ENCODE data around the gene CD14. TPM values are rescaled to one million over a fixed set of nuclear protein-coding genes. Genes with fewer than 3 reads are reported as not detected.

CD14 gene
- total and polyA plus RNA-seq, 12 donors, result 9.8 to 885 (median 264) TPM

DNA sequence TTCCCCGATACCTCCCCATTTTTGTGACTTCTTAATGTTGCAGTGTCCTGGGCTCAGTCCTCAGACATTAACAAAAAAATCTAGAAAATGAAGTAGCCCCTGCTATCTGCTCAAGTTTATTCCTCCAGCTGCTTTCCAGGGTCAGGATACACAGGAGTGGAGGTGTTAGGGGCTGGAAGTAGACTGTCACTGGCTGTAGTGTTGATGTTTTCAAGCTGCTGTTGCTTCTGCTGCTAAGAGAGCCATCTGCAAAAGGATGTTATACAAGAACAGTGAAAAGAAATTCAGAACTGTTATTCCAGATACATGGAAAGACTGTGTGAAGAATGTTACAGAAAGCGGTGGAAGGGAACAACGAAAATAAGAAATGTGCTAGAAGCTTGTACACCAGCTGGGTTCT is 10.7 kb downstream of the CD14 start:
- Histone ChIP-seq H3K4me1 (replicated peaks in 1 of 2) (no peaks in the 10 kb centered on the region), H3K27ac (no peak overlapping the region), H3K9me3 (replicated peaks in 1 of 3) (no peaks in the 10 kb centered on the region), H3K4me3 (no peak overlapping the region), H3K36me3 (replicated peaks in 1 of 2) (no peaks in the 10 kb centered on the region), H3K27me3 (no peaks in the 10 kb centered on the region)
- intact Hi-C loops (cut with DNase I), result no loop called here
- TF ChIP-seq POLR2A (IDR thresholded peaks at IDR 0.05), result no peak
- TF ChIP-seq, protein P1, sequence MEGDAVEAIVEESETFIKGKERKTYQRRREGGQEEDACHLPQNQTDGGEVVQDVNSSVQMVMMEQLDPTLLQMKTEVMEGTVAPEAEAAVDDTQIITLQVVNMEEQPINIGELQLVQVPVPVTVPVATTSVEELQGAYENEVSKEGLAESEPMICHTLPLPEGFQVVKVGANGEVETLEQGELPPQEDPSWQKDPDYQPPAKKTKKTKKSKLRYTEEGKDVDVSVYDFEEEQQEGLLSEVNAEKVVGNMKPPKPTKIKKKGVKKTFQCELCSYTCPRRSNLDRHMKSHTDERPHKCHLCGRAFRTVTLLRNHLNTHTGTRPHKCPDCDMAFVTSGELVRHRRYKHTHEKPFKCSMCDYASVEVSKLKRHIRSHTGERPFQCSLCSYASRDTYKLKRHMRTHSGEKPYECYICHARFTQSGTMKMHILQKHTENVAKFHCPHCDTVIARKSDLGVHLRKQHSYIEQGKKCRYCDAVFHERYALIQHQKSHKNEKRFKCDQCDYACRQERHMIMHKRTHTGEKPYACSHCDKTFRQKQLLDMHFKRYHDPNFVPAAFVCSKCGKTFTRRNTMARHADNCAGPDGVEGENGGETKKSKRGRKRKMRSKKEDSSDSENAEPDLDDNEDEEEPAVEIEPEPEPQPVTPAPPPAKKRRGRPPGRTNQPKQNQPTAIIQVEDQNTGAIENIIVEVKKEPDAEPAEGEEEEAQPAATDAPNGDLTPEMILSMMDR (IDR thresholded peaks at IDR 0.05), result no peak
- DNase-seq, result no peak
- 79 to 87% (median 82%) methylated on average over 3 of the region's 3 CpGs for whole genome bisulfite sequencing, 4 donors

GRCh38 chr5:140611020-140611521 is 21.9 kb downstream of the CD14 start:
- DNase-seq, result no peak
- intact Hi-C loops (cut with DNase I), result no loop called here
- Histone ChIP-seq H3K36me3 (replicated peaks in 1 of 2) (no peaks in the 10 kb centered on the region), H3K4me3 (no peak overlapping the region), H3K27ac (peak overlapping the region in 4 of 5 donors; percentile 21 to 72 (median 44)), H3K9me3 (replicated peaks in 1 of 3) (no peaks in the 10 kb centered on the region), H3K4me1 (replicated peaks in 1 of 2) (peaks cover 0 to 6% of the 10 kb centered on the region in 2 donors), H3K27me3 (no peaks in the 10 kb centered on the region)
- WGBS, 4 donors, result 71 to 88% (median 79%) methylated on average over 2 of the region's 2 CpGs
- TF ChIP-seq, protein P1 (IDR thresholded peaks at IDR 0.05), result no peak
- no peak for TF ChIP-seq POLR2A (IDR thresholded peaks at IDR 0.05)

GRCh38 chr5:140609126-140609525 is 23.8 kb downstream of the CD14 start:
- no peak for TF ChIP-seq POLR2A (IDR thresholded peaks at IDR 0.05)
- TF ChIP-seq, protein P1 (IDR thresholded peaks at IDR 0.05), result no peak
- no peak overlapping the region for H3K4me3 ChIP-seq
- WGBS, 4 donors, result 58 to 93% (median 79%) methylated on average over 3 to 4 of the region's 4 CpGs
- no peaks in the 10 kb centered on the region for H3K27me3 ChIP-seq
- H3K9me3 ChIP-seq (replicated peaks in 1 of 3), result no peaks in the 10 kb centered on the region
- DNase-seq, result peak in 6 of 7 donors; percentile 25 to 69 (median 50)
- H3K4me1 ChIP-seq (replicated peaks in 1 of 2), result peaks cover 0 to 6% of the 10 kb centered on the region in 2 donors
- H3K27ac ChIP-seq, result peak overlapping the region in 2 of 5 donors; percentile 46 to 67
- no peaks in the 10 kb centered on the region for H3K36me3 ChIP-seq (replicated peaks in 1 of 2)
- intact Hi-C loops (cut with DNase I), result no loop called here

GRCh38 chr5:140608722-140609121 is 24.3 kb downstream of the CD14 start:
- Histone ChIP-seq H3K27me3 (no peaks in the 10 kb centered on the region), H3K4me1 (replicated peaks in 1 of 2) (peaks cover 0 to 6% of the 10 kb centered on the region in 2 donors), H3K4me3 (no peak overlapping the region), H3K27ac (peak overlapping the region in 2 of 5 donors; percentile 46 to 67), H3K36me3 (replicated peaks in 1 of 2) (no peaks in the 10 kb centered on the region), H3K9me3 (replicated peaks in 1 of 3) (no peaks in the 10 kb centered on the region)
- intact Hi-C loops (cut with DNase I), result no loop called here
- DNase-seq, result no peak
- TF ChIP-seq, protein P1 (IDR thresholded peaks at IDR 0.05), result no peak
- no peak for TF ChIP-seq POLR2A (IDR thresholded peaks at IDR 0.05)
